ENCODE results near the gene LHFPL4.

DNA sequence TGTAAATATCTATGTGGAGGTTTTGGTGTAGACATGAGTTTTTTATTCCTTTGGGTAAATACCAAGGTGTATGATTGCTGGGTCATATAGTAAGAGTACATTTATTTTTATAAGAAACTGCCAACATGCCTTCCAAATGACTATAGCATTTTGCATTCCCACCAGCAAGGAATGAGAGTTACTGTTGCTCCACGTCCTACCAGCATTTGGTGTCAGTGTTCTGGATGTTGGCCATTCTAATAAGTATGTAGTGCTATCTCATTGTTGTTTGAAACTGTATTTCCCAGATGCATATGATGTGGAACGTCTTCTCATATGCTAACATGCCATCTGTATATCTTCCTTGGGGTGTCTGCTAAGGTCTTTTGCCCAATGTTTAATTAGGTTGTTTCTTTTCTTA lies 38.7 kb downstream of the LHFPL4 start:
- TF ChIP-seq, protein P1, sequence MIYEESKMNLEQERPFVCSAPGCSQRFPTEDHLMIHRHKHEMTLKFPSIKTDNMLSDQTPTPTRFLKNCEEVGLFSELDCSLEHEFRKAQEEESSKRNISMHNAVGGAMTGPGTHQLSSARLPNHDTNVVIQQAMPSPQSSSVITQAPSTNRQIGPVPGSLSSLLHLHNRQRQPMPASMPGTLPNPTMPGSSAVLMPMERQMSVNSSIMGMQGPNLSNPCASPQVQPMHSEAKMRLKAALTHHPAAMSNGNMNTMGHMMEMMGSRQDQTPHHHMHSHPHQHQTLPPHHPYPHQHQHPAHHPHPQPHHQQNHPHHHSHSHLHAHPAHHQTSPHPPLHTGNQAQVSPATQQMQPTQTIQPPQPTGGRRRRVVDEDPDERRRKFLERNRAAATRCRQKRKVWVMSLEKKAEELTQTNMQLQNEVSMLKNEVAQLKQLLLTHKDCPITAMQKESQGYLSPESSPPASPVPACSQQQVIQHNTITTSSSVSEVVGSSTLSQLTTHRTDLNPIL (CRISPR knock-in tag; IDR thresholded peaks at IDR 0.05; ENCODE audit: low read depth), result no peak
- no peak for TF ChIP-seq OSR1 (CRISPR knock-in tag; IDR thresholded peaks at IDR 0.05)
- TF ChIP-seq, protein P2, sequence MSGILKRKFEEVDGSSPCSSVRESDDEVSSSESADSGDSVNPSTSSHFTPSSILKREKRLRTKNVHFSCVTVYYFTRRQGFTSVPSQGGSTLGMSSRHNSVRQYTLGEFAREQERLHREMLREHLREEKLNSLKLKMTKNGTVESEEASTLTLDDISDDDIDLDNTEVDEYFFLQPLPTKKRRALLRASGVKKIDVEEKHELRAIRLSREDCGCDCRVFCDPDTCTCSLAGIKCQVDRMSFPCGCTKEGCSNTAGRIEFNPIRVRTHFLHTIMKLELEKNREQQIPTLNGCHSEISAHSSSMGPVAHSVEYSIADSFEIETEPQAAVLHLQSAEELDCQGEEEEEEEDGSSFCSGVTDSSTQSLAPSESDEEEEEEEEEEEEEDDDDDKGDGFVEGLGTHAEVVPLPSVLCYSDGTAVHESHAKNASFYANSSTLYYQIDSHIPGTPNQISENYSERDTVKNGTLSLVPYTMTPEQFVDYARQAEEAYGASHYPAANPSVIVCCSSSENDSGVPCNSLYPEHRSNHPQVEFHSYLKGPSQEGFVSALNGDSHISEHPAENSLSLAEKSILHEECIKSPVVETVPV (CRISPR knock-in tag; IDR thresholded peaks at IDR 0.05), result no peak
- no peak for TF ChIP-seq BACH2 (CRISPR knock-in tag; IDR thresholded peaks at IDR 0.05; ENCODE audit: borderline replicate concordance)
- TF ChIP-seq TOX (CRISPR knock-in tag; IDR thresholded peaks at IDR 0.05; ENCODE audit: borderline replicate concordance), result no peak
- no peak for TF ChIP-seq TCF4 (CRISPR knock-in tag; IDR thresholded peaks at IDR 0.05; ENCODE audit: borderline replicate concordance)
- no peak for TF ChIP-seq GLIS3 (CRISPR knock-in tag; IDR thresholded peaks at IDR 0.05)
- TF ChIP-seq, protein P3, sequence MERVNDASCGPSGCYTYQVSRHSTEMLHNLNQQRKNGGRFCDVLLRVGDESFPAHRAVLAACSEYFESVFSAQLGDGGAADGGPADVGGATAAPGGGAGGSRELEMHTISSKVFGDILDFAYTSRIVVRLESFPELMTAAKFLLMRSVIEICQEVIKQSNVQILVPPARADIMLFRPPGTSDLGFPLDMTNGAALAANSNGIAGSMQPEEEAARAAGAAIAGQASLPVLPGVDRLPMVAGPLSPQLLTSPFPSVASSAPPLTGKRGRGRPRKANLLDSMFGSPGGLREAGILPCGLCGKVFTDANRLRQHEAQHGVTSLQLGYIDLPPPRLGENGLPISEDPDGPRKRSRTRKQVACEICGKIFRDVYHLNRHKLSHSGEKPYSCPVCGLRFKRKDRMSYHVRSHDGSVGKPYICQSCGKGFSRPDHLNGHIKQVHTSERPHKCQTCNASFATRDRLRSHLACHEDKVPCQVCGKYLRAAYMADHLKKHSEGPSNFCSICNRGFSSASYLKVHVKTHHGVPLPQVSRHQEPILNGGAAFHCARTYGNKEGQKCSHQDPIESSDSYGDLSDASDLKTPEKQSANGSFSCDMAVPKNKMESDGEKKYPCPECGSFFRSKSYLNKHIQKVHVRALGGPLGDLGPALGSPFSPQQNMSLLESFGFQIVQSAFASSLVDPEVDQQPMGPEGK (CRISPR knock-in tag; IDR thresholded peaks at IDR 0.05; ENCODE audit: borderline replicate concordance), result no peak

All from SK-N-SH treated with all-trans-retinoic acid at 6 μM for 48 hours (cell line).